ENCODE measurements around the gene TECPR2. TPM values are rescaled to one million over a fixed set of nuclear protein-coding genes. Genes with fewer than 3 reads are reported as not detected.
A peak's percentile ranks its signal among the peaks of the same experiment; 100 is the strongest.

TECPR2 gene
- total RNA-seq, 1 experiment from 2014 or later = 29.7 TPM

GRCh38 chr14:102479107-102479506 is 116.4 kb downstream of the TECPR2 start:
- H4K20me1 ChIP-seq (ENCODE audit: insufficient read depth) = no peaks in the 10 kb centered on the region
- H3K4me1 ChIP-seq (replicated peaks; ENCODE audit: insufficient read depth) = peaks cover 19% of the 10 kb centered on the region
- no peaks in the 10 kb centered on the region for H3K36me3 ChIP-seq (ENCODE audit: low read depth)
- intact Hi-C loops (cut with micrococcal nuclease; ENCODE audit: unreplicated experiment) = no loop called here
- no peak for DNase-seq
- no peak overlapping the region for H3K27ac ChIP-seq
- H3K9me3 ChIP-seq (ENCODE audit: insufficient read depth, low read depth) = no peaks in the 10 kb centered on the region
- CTCF ChIA-PET = interaction anchor here (0.7 kb wide), 1 partner anchor 46 kb away, joined by 5 read pairs; no protein-coding TSS in a partner anchor
- no peaks in the 10 kb centered on the region for H3K9me2 ChIP-seq (ENCODE audit: insufficient read depth)
- peaks cover 27% of the 10 kb centered on the region for H3F3A ChIP-seq (ENCODE audit: insufficient read depth, low read depth)
- no peaks in the 10 kb centered on the region for H3K27me3 ChIP-seq (ENCODE audit: insufficient read depth, low read depth)
- H2AFZ ChIP-seq = no peak overlapping the region
- H3K4me3 ChIP-seq = no peak overlapping the region
- no peak overlapping the region for H3K4me2 ChIP-seq
- POLR2A ChIA-PET (ENCODE audit: unreplicated experiment) = no interaction called here
- no TSS peak for BruUV-seq (replicated peaks)
- H3K79me2 ChIP-seq (ENCODE audit: low read depth) = no peaks in the 10 kb centered on the region
- TF ChIP-seq CTCF (conservative IDR thresholded peaks at IDR 0.05) = no peak

GRCh38 chr14:102479777-102480176 is 117.0 kb downstream of the TECPR2 start:
- no peaks in the 10 kb centered on the region for H3K9me3 ChIP-seq (ENCODE audit: insufficient read depth, low read depth)
- H3K27ac ChIP-seq = no peak overlapping the region
- no peak for DNase-seq
- no peaks in the 10 kb centered on the region for H3K79me2 ChIP-seq (ENCODE audit: low read depth)
- POLR2A ChIA-PET (ENCODE audit: unreplicated experiment) = no interaction called here
- no peaks in the 10 kb centered on the region for H3K27me3 ChIP-seq (ENCODE audit: insufficient read depth, low read depth)
- no peaks in the 10 kb centered on the region for H3K9me2 ChIP-seq (ENCODE audit: insufficient read depth)
- H3K36me3 ChIP-seq (ENCODE audit: low read depth) = no peaks in the 10 kb centered on the region
- CTCF ChIA-PET = interaction anchor here (0.6 kb wide), 2 partner anchors 213 to 803 kb away, joined by 5 to 6 read pairs; no protein-coding TSS in a partner anchor
- no peak for TF ChIP-seq CTCF (conservative IDR thresholded peaks at IDR 0.05)
- TF ChIP-seq EZH2 (IDR thresholded peaks at IDR 0.05; ENCODE audit: low read depth) = no peak
- no peak overlapping the region for H3K4me2 ChIP-seq
- no peak overlapping the region for H2AFZ ChIP-seq
- no peaks in the 10 kb centered on the region for H4K20me1 ChIP-seq (ENCODE audit: insufficient read depth)
- no TSS peak for BruUV-seq (replicated peaks)
- peaks cover 19% of the 10 kb centered on the region for H3K4me1 ChIP-seq (replicated peaks; ENCODE audit: insufficient read depth)
- intact Hi-C loops (cut with micrococcal nuclease; ENCODE audit: unreplicated experiment) = loop anchor here (2.0 kb wide), 1 partner anchor 37 kb away; no protein-coding TSS in a partner anchor
- H3K4me3 ChIP-seq = no peak overlapping the region
- H3F3A ChIP-seq (ENCODE audit: insufficient read depth, low read depth) = peaks cover 27% of the 10 kb centered on the region

GRCh38 chr14:102481371-102481770 is 118.6 kb downstream of the TECPR2 start:
- no peaks in the 10 kb centered on the region for H3K9me3 ChIP-seq (ENCODE audit: insufficient read depth, low read depth)
- intact Hi-C loops (cut with micrococcal nuclease; ENCODE audit: unreplicated experiment) = loop anchor here (2.0 kb wide), 1 partner anchor 39 kb away; no protein-coding TSS in a partner anchor
- H3K4me3 ChIP-seq = no peak overlapping the region
- peak overlapping the region; percentile 73 for H3K27ac ChIP-seq
- peaks cover 19% of the 10 kb centered on the region for H3K4me1 ChIP-seq (replicated peaks; ENCODE audit: insufficient read depth)
- H3K79me2 ChIP-seq (ENCODE audit: low read depth) = no peaks in the 10 kb centered on the region
- no peak overlapping the region for H2AFZ ChIP-seq
- no peak for DNase-seq
- no peaks in the 10 kb centered on the region for H3K36me3 ChIP-seq (ENCODE audit: low read depth)
- no TSS peak for BruUV-seq (replicated peaks)
- peak overlapping the region; percentile 61 for H3K4me2 ChIP-seq
- ChIA-PET CTCF (interaction anchor here (0.6 to 0.7 kb wide), 3 partner anchors 43 to 1164 kb away, joined by 3 to 13 read pairs (median 4); no protein-coding TSS in a partner anchor), POLR2A (ENCODE audit: unreplicated experiment) (interaction anchor here (0.5 to 0.7 kb wide), 7 partner anchors 37 to 934 kb away, joined by 4 to 16 read pairs (median 8); partner anchors contain the start of gene MOK)
- no peaks in the 10 kb centered on the region for H3K27me3 ChIP-seq (ENCODE audit: insufficient read depth, low read depth)
- H4K20me1 ChIP-seq (ENCODE audit: insufficient read depth) = no peaks in the 10 kb centered on the region
- no peaks in the 10 kb centered on the region for H3K9me2 ChIP-seq (ENCODE audit: insufficient read depth)
- no peak for TF ChIP-seq CTCF (conservative IDR thresholded peaks at IDR 0.05)
- TF ChIP-seq EZH2 (IDR thresholded peaks at IDR 0.05; ENCODE audit: low read depth) = no peak
- H3F3A ChIP-seq (ENCODE audit: insufficient read depth, low read depth) = peaks cover 32% of the 10 kb centered on the region

Measured in PC-9 (cell line).